ENCODE results near the gene RANBP1.
"Not testable (repeated sequence)": the region's sequence is repeated elsewhere in the genome, so short reads cannot be mapped to it uniquely, and the experiment has no call there.

RANBP1 gene

DNA sequence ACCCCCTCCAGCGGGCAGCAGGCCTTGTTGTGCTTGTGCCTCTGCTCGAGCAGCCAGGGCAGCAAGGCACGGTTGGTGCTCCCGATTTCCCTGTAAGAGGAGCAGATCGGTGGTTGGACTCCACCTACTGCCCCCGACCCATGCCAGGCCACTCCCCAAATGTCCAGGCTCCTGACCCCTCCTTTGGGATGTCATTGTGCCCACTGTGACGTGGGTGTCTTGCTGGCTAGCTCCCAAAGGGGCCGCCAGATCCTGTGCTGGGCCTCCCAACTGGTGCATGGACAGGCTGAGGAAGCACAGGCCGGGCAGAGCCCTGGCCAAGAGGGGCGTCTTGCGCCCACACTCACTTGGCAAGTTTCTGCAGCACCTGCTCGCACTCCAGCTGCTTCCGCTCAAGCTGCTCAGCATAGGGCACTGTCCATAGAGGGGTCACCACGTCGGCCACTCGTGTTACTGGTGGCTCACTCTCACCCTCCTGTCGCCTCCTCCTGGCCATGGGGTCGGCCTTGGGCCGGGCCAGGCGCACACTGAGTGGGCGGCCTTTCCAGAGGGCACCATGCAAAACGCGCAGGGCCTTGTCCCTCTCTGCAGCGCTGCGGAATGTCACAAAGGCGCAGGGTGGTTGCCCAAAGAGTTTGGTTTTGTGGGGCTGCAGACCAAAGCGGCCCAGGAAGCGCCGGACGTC, at the start of gene RANBP1:
Gene RANBP1, plus strand, starts transcription at position 414 of the 685 bp plus-strand sequence. Its CDS starts 81 bp downstream, at position 495.
- no peak for DNase-seq

DNA sequence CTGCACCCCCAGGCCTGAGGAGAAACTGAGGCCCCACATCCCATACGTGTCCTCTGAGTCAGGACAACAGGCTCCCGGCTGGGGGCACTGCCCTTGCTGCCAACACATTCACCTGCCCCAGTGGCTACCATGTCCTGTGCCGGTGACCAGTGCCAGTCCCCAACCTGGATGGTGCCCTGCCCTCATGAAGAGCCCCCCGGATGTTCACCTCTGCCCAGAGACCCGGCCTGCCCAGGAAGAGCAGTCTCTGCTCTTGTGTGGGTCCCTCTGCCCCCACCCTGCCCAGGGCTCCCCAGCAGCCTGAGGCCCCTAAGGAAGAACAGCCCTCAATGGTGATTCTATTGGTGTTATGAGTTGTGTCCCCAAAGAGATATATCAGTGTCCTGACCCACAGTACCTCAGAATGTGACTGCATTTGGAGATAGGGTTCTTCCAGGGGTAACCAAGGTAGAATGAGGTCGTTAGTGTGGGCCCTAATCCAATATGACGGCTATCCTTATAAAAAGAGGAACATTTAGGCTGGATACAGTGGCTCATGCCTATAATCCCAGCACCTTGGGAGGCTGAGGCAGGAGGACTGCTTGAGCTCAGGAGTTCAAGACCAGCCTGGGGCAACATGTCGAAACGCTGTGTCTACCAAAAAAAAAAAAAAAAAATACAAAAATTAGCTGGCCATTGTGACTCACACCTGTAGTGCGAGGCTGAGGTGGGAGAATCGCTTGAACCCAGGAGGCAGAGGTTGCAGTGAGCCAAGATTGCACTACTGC, 49.1 kb upstream of the RANBP1 start:
- DNase-seq: no peak

DNA sequence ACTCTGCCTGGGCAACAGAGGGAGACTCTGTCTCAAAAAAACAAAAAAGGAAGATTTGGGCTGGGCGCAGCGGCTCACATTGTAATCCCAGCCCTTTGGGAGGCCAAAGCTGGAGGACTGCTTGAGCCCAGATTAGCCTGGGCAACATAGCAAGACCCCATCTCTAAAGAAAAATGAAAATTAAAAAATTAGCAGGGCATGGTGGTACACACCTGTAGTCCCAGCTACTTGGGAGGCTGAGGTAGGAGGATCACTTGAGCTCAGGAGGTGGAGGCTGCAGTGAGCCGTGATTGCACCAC, 48.6 kb upstream of the RANBP1 start:
- DNase-seq: not testable (repeated sequence)

DNA sequence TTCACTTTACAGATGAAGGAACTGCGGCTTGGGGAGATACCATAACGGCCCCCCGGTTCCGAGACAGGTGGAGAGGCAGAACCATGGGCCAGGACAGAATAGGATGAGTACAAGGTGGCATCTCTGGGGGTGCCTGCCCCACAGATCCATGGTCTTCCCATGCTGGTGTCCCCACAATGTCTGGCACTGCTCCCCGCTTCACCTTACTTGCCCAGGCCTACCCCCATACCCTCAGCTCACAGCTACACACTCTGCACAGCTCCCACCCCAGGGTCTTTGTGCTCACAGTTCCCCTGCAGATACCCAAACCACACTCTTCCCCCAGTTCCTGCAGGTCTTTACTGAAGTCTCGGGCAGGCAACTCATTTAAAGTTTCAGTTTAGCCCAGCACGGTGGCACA, 47.3 kb upstream of the RANBP1 start:
- DNase-seq: no peak

DNA sequence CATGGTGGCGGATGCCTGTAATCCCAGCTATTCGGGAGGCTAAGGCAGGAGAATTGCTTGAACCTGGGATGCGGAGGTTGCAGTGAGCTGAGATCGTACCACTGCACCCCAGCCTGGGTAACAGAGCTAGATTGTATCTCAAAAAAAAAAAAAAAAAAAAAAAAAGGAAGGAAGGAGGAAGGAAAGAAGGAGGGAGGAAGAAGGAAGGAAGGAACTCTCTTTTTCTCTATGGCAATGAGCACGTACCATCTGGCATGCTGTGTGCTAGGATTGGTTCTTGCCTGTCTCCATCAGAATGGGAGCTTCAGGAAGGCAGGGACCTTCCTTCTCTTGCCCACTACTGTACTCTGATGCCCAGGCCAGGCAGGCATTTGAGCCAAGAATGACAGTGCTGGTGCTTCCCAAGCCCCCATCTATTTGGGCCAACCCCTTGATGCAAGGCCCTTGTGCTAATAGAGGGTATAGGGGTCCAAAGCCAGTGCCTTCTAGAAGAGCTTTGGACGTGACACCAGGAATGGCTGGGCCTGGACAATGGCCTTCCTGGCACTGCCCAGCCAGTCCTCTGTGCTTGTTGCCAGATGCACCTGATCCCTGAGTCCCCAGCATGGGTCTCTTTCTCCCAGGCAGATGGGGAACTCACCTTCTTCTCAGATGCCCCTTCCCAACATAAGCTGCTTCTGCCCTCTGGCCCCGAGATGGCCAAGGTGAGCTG, 46.4 kb upstream of the RANBP1 start:
- DNase-seq: no peak

DNA sequence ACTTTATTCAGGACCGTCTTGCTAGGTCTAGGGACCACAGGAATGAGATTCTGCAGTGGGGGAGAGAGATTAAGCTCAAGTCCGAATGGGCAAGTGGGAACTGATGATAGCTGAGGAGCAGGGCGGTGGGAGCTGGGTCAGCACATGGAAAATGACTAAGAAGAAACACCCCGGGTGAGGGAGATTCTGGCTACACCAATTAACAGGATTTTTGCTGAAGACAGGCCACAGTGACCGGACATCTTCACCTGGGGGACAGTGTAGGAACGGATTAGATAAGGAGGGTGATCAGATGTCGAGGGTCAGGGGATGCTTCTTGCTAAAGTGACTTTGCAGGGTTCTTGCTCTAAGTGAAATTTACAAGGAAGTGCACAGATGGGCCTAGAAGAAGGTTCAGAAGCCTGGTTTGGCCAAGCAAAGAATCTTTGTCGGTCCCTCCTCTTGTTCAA, 44.4 kb upstream of the RANBP1 start:
- DNase-seq: no peak

DNA sequence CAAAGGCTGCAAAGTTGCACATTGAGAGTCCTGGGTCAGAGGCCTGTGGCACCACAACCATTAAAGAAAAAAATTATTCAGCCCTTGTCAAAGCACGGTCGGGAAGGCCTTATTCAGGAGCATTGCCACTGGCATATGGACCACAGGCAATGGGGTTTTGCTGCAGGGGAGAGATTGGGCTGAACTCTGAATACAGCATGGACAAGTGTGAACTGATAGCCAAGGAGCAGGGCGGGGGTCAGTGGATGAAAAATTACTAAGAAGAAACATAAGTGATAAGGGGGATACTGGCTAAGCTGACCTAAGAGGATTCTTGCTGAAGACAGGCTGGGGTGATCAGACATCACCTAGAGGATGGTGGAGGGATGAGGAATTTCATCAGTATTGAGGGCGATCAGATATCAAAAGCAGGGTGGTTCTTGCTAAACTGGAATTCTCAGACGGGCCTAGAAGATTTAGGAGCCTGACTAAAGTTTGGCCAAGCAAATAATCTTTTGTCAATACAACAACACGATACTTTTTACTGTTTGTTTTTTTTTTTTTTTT, 39.2 kb upstream of the RANBP1 start:
- no peak for DNase-seq

DNA sequence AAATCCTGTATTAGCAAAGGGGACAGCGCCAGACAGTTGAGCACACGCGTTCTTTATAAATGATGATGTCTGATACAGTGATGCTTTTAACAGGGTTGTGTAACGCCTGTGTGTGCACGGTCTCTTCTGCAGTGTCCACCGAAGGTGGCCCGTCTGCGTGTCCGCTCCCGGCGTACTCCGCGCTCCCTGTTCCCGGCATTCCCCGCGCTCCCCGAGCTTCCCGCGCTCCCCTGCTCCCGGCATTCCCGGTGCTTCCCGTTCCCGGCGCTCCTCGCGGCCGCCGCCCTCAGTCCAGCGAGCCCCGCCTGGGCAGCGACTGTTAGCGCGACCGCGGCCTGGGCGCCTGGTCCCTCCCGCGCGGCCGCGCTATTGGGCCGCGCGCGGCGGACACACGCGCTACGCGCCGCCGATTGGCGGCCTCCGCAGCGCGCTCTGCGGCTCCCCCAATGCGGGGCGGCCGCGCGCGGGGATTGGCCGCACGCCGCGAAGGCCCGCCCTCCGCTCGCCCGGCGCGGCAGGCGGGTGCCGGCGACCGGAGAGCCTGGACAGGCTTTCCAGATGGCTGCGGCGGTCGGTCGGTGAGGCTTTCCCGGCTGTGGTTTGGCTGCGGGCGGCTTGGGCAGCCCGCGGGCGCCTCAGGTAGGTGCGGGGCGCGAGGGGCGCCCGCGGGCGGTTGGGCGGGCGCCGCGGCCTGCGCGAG, 36.0 kb upstream of the RANBP1 start, which contains the start of gene DGCR8:
Gene DGCR8, plus strand, starts transcription at position 497 of the 700 bp plus-strand sequence. CDS start 5,723 bp downstream, outside the sequence.
- DNase-seq: peak; percentile 79

DNA sequence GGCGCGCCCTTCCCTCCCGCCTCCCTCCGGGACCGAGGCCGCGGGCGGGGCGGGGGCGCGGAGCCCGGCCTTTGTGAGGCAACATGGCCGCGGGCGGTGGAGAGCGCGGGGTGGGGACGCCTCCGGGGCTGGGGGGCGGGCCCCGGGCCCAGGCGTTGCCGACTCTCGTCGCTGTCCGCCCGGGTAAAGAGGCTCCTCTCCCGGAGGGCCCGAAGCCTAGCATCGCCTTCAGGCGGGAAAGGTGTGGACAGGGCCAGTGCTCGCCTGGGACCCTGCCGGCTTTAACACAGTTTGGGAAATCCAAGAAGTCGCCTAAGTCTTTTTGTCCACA, 35.5 kb upstream of the RANBP1 start:
- DNase-seq: no peak

DNA sequence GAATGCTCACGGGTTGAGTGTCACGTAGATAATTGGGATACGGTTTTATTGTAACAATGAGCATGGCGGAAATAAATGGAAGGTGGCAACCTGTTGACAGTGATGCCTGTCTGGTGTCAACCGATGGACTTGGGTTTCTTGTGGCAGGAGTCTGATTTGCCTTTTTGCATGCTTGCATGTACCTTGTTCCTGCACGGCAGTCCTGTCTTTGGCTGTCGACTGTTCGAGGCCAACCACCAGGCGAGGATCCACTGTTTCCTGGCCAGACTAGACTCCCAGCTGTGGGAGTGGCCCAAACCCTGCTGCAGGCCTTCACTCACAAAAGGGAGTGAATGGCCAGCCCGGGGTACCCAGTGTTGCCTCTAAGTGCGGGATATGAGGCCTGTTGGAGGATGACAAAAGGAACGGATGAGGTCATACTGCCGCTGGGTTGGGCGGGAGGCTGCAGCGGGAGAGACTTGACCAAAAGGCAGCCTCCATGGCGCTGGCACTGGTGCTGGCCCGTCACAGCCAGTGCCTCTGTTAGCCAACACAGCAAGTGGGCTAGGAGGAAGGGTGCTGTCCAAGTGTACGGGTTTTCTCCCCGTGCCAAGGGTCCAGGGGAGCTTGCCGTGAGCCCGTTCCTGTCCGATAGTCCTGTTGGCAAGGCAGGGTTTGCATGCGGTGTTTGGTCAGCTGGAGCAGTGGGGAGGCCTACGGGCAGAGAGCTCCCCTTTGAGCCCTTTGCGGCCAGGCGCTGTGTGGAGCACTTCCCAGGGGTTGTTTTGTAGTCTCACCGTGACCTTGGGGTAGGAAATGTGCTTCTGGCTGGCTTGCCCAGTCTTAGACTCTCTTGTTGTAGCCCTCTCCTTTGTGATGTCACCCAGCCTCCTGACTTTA, 34.9 kb upstream of the RANBP1 start:
- DNase-seq: peak; percentile 7

DNA sequence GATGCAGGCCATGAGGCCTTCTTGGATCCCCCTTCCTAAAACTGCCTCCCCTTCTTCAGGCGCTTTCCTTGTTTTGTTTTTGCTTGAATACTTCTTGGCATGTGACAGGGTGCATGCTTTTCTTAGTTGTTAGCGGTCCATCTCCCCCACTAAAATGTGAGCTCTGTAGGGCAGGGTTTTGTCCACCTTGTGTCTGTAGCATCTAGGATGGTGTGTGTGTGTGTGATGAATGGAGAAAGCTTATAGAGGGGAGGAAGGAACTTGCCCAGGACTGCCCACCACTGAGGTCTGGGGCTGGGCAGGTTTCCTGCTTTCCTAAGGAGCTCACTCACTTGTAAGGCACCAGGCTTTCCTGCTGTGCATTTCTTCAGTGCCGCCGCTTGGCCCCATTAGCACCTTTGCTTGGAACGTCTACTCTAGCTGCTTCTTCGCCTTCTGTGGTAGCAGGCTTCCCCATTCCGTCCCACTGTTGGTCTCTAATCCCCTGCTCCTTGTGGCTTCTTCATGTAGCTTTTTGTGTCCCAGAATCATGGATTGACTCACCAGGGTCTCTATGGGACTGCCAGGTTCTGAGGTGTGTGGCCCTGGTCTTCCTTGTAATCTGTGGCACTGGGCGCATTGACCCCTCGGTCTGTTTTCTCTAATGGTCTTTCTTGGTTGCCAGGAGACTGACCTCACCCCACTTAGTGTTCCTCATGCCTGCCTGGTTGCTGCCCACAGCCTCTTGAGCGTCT, 32.6 kb upstream of the RANBP1 start:
- no peak for DNase-seq

DNA sequence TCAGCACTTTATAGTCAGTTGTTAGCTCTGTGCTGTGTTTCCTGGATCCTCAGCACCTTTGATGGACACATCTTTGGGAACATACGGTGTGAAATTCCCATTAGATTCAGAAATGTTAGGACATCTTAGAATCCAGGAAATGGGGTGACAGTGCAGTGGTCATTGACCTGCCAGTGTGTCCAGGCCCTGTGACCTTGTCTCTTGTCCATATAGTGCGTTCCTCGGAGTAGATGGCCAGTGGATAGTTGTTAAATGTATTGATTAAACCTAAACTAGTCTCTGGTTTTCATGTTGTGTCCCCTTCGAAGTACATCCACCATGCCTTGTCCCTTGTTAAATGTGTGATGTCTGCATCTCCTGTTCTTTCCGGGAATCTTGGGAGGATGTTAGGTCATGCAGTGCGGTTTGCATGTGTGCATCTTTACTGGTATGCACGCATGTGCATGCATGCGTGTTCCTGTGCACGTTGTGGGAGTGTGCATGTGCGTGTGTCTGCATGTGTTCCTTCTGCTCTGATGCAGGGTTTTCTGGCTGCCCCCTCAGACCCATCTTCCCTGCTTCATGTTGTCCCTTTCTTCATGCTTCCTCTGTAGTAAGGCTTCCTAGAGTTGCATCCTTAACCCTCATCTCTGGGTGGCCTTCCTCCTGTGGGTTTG, 31.9 kb upstream of the RANBP1 start:
- no peak for DNase-seq

DNA sequence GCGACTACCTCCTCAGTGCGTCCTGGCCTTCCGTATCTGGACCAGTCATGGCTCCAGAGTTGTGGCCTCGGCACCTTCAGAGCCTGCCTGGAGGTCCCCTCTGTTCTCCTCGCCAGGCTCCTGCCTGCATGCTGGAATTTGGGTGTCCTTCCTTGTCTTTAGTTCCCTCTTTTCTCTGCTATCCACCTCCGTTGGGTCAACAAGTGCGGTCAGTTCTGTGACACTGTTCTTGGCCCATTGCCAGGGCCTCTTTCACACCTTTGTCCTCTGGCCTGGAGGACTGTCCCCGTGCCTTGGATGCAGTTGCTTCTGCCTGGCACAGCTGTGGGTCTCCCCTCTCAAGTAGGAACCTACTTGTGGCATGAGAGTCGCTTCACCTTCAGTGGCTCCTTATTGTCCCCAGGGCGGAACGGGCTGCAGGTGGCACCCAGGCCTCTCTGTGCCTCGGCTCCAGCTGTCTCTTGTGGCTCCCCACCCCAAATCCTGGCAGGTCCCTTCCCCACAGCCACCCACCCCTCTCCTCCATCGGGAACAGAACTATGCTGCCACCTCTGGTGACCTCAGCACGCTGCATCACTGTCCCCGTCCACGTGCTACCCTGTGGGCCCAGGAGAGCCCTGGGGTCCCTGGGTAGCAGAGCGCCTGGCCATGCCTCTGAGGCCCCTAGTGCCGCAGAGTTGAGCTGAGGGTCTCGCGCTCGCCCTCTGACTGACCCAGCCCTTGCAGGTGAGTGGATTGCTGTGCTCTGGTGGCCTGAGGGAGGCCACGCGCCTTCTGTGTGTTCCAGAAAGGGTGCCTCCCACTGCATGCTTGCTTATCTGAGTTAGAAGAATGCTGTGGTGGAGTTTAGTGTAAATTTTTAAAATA, 31.1 kb upstream of the RANBP1 start:
- DNase-seq: no peak

DNA sequence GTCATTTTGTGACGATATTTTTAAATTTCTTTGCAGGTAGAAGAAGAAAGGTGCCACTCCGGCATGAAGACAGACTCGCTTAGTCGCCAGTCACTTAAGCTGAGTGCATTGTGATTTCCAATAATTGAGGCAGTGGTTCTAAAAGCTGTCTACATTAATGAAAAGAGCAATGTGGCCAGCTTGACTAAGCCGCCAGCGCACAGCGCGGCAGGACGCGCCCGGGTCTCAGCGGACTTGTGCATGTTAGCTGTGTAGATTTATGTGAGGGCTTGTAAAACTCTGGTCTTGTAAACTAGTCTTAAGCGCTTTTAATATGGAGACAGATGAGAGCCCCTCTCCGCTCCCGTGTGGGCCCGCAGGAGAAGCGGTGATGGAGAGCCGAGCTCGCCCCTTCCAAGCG, 30.3 kb upstream of the RANBP1 start:
- no peak for DNase-seq

DNA sequence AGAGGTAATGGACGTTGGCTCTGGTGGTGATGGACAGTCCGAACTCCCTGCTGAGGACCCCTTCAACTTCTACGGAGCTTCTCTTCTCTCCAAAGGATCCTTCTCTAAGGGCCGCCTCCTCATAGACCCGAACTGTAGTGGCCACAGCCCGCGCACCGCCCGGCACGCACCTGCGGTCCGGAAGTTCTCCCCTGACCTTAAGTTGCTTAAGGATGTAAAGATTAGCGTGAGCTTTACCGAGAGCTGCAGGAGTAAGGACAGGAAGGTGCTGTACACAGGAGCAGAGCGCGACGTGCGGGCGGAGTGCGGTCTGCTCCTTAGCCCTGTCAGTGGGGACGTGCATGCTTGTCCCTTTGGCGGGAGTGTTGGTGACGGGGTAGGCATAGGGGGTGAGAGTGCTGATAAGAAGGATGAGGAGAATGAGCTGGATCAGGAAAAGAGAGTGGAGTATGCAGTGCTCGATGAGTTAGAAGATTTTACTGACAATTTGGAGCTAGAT, 29.8 kb upstream of the RANBP1 start:
- DNase-seq: no peak

DNA sequence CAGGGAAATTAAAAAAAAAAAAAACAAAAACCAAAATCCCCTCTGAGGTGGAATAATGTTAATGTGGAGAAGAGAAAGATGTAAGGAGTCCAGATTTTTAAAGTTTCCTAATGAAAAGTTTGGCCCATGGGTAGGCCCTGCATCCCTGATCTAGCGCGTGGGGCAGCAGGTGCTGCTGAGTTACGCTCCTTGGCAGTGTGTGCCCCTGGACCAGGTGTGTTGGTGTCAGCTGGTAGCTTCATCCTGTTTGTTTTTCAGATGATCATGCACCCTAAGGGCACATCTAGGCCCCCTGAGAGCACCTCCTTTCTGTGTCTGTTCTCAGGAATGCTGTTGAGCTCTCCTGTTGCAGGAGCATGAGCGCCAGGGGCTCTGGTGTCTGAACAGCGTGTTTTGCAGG, 29.1 kb upstream of the RANBP1 start:
- no peak for DNase-seq

DNA sequence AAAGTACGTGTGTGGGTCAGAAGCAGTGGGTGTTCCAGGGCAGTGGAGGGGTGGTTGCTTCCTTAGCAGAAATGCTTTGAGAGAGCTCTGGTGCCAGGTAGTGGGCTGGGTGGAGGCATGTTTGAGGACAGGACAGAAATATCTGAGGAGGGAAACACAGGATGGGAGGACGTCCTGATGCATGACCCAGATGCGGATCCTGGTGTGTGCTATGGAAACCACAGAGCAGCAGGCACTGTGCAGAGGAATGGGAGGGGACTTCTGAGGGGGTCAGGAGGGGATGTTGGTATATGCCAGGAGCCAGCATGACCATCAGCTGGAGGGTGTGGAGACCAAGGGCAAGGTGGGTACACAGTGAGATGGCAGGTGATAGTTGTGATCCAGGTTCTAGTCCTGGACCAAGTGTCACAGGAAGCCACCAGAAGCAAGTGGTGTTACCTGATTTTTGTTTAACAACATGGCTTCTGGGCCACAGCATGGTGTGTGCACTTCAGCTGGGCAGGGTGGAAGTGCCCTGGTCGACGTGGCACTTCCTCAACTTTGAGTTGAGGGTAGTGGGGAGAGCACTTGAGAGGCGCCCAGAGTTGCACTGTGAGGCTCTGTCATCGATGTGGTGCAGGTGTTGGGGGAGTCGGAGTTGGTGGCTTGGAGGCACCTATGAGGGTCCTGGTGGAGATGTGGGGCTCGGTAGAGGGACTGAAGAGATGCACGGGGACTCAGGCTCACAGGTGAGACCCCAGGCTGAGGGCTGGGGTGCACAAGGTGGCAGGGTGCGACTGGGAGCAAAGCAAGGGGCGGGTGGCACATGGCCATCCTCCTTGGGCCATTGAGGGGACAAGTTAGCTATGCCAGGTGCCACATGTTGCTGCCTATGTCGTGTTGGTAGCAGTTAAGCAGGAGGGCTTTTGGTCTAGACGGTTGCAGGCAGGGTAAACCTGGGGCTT, 28.3 kb upstream of the RANBP1 start:
- DNase-seq: no peak

DNA sequence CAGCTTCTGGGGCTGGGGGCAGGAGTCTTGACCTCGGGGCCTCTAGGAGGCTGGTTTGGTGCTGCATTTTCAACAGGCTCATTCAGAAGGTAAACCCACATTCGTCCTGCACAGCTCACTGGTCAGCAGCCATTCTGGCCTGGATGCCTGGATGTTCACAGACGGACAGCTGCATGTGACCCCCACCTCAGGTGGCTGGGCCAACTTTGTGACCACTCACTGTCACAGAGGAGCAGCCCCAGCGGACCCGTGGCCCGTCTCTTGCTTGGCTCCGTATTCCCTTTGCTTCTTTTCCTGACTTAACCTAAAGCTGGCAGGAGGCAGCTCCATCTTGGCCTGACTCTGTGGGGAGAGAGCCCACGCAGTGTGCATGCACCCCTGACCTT, 27.6 kb upstream of the RANBP1 start:
- DNase-seq: no peak
